ENCODE measurements around the gene SMC3.

The SMC3 gene

GRCh38 chr10:110534571-110534970 lies 32.9 kb upstream of the SMC3 start:
- Histone ChIP-seq H3K4me1 (ENCODE audit: low read depth, poor library complexity, severe bottlenecking) (peaks cover 47% of the 10 kb centered on the region), H3K4me3 (IDR thresholded peaks at IDR 0.05; ENCODE audit: insufficient read depth, low read depth, low read length) (no peak overlapping the region), H2AFZ (ENCODE audit: low read depth) (no peak overlapping the region), H3K9ac (no peak overlapping the region), H3K4me2 (no peak overlapping the region), H3K79me2 (ENCODE audit: insufficient read depth, low read depth) (no peaks in the 10 kb centered on the region), H3K27ac (no peak overlapping the region), H4K20me1 (ENCODE audit: insufficient read depth) (no peaks in the 10 kb centered on the region), H3K36me3 (ENCODE audit: insufficient read depth) (no peaks in the 10 kb centered on the region), H3K27me3 (ENCODE audit: insufficient read depth, low read depth) (no peaks in the 10 kb centered on the region)
- TF ChIP-seq CTCF (conservative IDR thresholded peaks at IDR 0.05; ENCODE audit: low read depth, low read length), result no peak

- H2AFZ ChIP-seq (ENCODE audit: low read depth), result peak overlapping the region; percentile 20; the same call in 1 of the 2 replicates
- H3K79me2 ChIP-seq (ENCODE audit: insufficient read depth, low read depth), result no peaks in the 10 kb centered on the region
- peak overlapping the region; percentile 65 for H3K4me2 ChIP-seq
- no peak overlapping the region; the same call in 1 of the 2 replicates for H3K9ac ChIP-seq
- H3K4me1 ChIP-seq (ENCODE audit: low read depth, poor library complexity, severe bottlenecking), result peaks cover 42% of the 10 kb centered on the region
- H3K36me3 ChIP-seq (ENCODE audit: insufficient read depth), result no peaks in the 10 kb centered on the region
- H3K4me3 ChIP-seq (IDR thresholded peaks at IDR 0.05; ENCODE audit: insufficient read depth, low read depth, low read length), result no peak overlapping the region
- peak; percentile 37; the same call in 1 of the 2 replicates for TF ChIP-seq CTCF (conservative IDR thresholded peaks at IDR 0.05; ENCODE audit: low read depth, low read length)
- H4K20me1 ChIP-seq (ENCODE audit: insufficient read depth), result no peaks in the 10 kb centered on the region
- no peaks in the 10 kb centered on the region for H3K27me3 ChIP-seq (ENCODE audit: insufficient read depth, low read depth)
- no peak overlapping the region for H3K27ac ChIP-seq
Observed at GRCh38 chr10:110535958-110536891, 31.3 kb upstream of the SMC3 start.

DNA sequence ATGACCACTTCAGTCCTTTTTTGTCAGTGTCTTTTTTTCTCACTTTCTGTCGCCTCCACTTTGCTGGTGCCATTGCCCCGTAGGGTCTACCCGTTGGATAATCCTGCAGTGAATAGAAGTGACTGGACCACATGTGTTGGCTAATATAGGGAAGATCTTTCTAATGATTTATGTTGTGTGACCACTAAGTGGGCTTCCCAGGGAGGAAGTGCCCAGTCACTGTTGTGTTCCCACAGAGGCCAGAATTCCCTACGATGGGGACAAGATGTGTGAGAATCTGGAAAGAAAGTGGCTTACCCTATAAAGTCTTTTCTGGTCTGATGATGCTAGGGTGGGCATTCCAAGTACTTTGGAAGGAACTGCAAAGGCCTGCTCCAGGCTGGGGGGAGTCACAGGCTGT lies 28.4 kb upstream of the SMC3 start:
- H2AFZ ChIP-seq (ENCODE audit: low read depth), result no peak overlapping the region
- no peaks in the 10 kb centered on the region for H3K79me2 ChIP-seq (ENCODE audit: insufficient read depth, low read depth)
- no peak overlapping the region for H3K27ac ChIP-seq
- H3K36me3 ChIP-seq (ENCODE audit: insufficient read depth), result no peaks in the 10 kb centered on the region
- no peak overlapping the region for H3K4me2 ChIP-seq
- no peak overlapping the region for H3K9ac ChIP-seq
- peaks cover 36% of the 10 kb centered on the region for H3K4me1 ChIP-seq (ENCODE audit: low read depth, poor library complexity, severe bottlenecking)
- H4K20me1 ChIP-seq (ENCODE audit: insufficient read depth), result no peaks in the 10 kb centered on the region
- no peak overlapping the region for H3K4me3 ChIP-seq (IDR thresholded peaks at IDR 0.05; ENCODE audit: insufficient read depth, low read depth, low read length)
- no peak for TF ChIP-seq CTCF (conservative IDR thresholded peaks at IDR 0.05; ENCODE audit: low read depth, low read length)
- H3K27me3 ChIP-seq (ENCODE audit: insufficient read depth, low read depth), result no peaks in the 10 kb centered on the region

GRCh38 chr10:110540031-110540430 lies 27.5 kb upstream of the SMC3 start:
- H3K4me2 ChIP-seq, result no peak overlapping the region
- H3K27me3 ChIP-seq (ENCODE audit: insufficient read depth, low read depth), result no peaks in the 10 kb centered on the region
- H3K36me3 ChIP-seq (ENCODE audit: insufficient read depth), result no peaks in the 10 kb centered on the region
- H2AFZ ChIP-seq (ENCODE audit: low read depth), result no peak overlapping the region
- H4K20me1 ChIP-seq (ENCODE audit: insufficient read depth), result no peaks in the 10 kb centered on the region
- H3K27ac ChIP-seq, result no peak overlapping the region
- no peak overlapping the region for H3K9ac ChIP-seq
- no peaks in the 10 kb centered on the region for H3K79me2 ChIP-seq (ENCODE audit: insufficient read depth, low read depth)
- peaks cover 37% of the 10 kb centered on the region for H3K4me1 ChIP-seq (ENCODE audit: low read depth, poor library complexity, severe bottlenecking)
- no peak overlapping the region for H3K4me3 ChIP-seq (IDR thresholded peaks at IDR 0.05; ENCODE audit: insufficient read depth, low read depth, low read length)
- TF ChIP-seq CTCF (conservative IDR thresholded peaks at IDR 0.05; ENCODE audit: low read depth, low read length), result no peak

Measured in KMS-11 (cell line).